Measurements from ENCODE around the gene KIRREL3. TPM values are rescaled to one million over a fixed set of nuclear protein-coding genes. Genes with fewer than 3 reads are reported as not detected.

Gene KIRREL3
- polyA plus RNA-seq, 1 of the 3 experiments (the other 2 are of a cell fraction), result 3.7 TPM

DNA sequence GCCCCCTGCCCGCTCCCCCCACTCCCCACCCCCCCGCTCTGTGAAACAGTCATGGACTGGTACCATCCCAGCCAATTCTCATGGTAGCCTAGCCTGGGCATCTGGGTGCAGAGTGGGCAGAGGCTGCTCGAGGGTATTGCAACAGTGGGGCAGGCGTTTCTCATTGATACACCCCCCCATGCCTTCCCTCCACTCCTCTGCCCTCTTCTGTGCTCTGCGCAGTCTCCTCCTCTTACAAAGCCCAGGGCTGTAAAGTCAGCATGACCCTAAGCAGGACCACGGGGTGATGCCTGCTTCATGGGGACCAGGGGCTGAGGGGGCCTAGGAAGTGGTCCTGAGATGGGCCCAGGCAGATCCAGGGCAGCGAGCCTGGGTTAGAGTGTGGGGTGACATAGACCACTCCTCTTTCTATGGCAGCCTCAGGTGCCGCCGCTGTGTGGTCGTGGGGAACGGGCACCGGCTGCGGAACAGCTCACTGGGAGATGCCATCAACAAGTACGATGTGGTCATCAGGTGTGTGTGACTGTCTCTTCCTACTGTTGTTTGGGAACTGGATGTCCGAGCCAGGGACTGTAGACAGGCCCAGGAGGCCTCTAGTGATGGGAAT, 592.8 kb downstream of the KIRREL3 start:
- no peak overlapping the region for H3K9ac ChIP-seq
- ChIA-PET POLR2A (no interaction called here), CTCF (no interaction called here)
- DNase-seq, result no peak
- no peak overlapping the region for H3K4me2 ChIP-seq
- H3K27me3 ChIP-seq (ENCODE audit: insufficient read depth), result no peaks in the 10 kb centered on the region
- H3K9me3 ChIP-seq, result no peaks in the 10 kb centered on the region
- no peaks in the 10 kb centered on the region for H3K9me2 ChIP-seq
- no peak overlapping the region for H3K4me3 ChIP-seq (ENCODE audit: low read depth in 2 of 2, low read length in 1 of 2)
- no peak overlapping the region for H3K27ac ChIP-seq (ENCODE audit: low read depth in 2 of 2, low read length in 1 of 2)
- H4K20me1 ChIP-seq (ENCODE audit: insufficient read depth), result no peaks in the 10 kb centered on the region
- H3K4me1 ChIP-seq (ENCODE audit: control insufficient read depth in 1 of 2, insufficient read depth in 2 of 2, low read depth in 1 of 2, low read length in 1 of 2), result peaks cover 0 to 10% of the 10 kb centered on the region in 2 experiments; a peak in 2 of 4 replicates
- H3K79me2 ChIP-seq (ENCODE audit: insufficient read depth), result no peaks in the 10 kb centered on the region
- H3F3A ChIP-seq (replicated peaks; ENCODE audit: insufficient read depth), result no peaks in the 10 kb centered on the region
- WGBS (ENCODE audit: low lambda C conversion rate), result 96% methylated on average over 13 of the region's 15 CpGs
- TF ChIP-seq RFX5 (IDR thresholded peaks at IDR 0.05; ENCODE audit: low read length) (no peak), ELF1 (IDR thresholded peaks at IDR 0.05) (no peak), TEAD4 (IDR thresholded peaks at IDR 0.05; ENCODE audit: borderline replicate concordance, insufficient read depth) (no peak), EP300 (IDR thresholded peaks at IDR 0.05; ENCODE audit: borderline replicate concordance in 1 of 2, low read depth in 1 of 2, low read length in 1 of 2) (no peak), FOXJ3 (CRISPR knock-in tag; IDR thresholded peaks at IDR 0.05) (no peak), POLR2AphosphoS5 (IDR thresholded peaks at IDR 0.05; ENCODE audit: low read depth, low read length) (no peak), EZH2phosphoT487 (IDR thresholded peaks at IDR 0.05; ENCODE audit: borderline replicate concordance, low read depth) (no peak), TCF12 (IDR thresholded peaks at IDR 0.05) (no peak), MEF2A (IDR thresholded peaks at IDR 0.05; ENCODE audit: borderline replicate concordance, low read depth) (no peak), SMC3 (IDR thresholded peaks at IDR 0.05; ENCODE audit: low read depth, low read length) (no peak), GABPA (IDR thresholded peaks at IDR 0.05; ENCODE audit: low read depth) (no peak), GATA2 (CRISPR knock-in tag; IDR thresholded peaks at IDR 0.05) (no peak), RAD21 (IDR thresholded peaks at IDR 0.05; ENCODE audit: low read length) (no peak), TAF1 (IDR thresholded peaks at IDR 0.05; ENCODE audit: borderline replicate concordance, low read depth, low read length) (no peak), SIN3A (IDR thresholded peaks at IDR 0.05; ENCODE audit: borderline replicate concordance, low read depth, low read length) (no peak)
- TF ChIP-seq, protein P1, sequence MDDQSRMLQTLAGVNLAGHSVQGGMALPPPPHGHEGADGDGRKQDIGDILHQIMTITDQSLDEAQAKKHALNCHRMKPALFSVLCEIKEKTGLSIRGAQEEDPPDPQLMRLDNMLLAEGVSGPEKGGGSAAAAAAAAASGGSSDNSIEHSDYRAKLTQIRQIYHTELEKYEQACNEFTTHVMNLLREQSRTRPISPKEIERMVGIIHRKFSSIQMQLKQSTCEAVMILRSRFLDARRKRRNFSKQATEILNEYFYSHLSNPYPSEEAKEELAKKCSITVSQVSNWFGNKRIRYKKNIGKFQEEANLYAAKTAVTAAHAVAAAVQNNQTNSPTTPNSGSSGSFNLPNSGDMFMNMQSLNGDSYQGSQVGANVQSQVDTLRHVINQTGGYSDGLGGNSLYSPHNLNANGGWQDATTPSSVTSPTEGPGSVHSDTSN (IDR thresholded peaks at IDR 0.05), result no peak
- TF ChIP-seq, protein P2, sequence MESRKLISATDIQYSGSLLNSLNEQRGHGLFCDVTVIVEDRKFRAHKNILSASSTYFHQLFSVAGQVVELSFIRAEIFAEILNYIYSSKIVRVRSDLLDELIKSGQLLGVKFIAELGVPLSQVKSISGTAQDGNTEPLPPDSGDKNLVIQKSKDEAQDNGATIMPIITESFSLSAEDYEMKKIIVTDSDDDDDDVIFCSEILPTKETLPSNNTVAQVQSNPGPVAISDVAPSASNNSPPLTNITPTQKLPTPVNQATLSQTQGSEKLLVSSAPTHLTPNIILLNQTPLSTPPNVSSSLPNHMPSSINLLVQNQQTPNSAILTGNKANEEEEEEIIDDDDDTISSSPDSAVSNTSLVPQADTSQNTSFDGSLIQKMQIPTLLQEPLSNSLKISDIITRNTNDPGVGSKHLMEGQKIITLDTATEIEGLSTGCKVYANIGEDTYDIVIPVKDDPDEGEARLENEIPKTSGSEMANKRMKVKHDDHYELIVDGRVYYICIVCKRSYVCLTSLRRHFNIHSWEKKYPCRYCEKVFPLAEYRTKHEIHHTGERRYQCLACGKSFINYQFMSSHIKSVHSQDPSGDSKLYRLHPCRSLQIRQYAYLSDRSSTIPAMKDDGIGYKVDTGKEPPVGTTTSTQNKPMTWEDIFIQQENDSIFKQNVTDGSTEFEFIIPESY (IDR thresholded peaks at IDR 0.05; ENCODE audit: borderline replicate concordance, low read depth), result no peak
- TF ChIP-seq, protein P3, sequence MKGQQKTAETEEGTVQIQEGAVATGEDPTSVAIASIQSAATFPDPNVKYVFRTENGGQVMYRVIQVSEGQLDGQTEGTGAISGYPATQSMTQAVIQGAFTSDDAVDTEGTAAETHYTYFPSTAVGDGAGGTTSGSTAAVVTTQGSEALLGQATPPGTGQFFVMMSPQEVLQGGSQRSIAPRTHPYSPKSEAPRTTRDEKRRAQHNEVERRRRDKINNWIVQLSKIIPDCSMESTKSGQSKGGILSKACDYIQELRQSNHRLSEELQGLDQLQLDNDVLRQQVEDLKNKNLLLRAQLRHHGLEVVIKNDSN (IDR thresholded peaks at IDR 0.05; ENCODE audit: borderline replicate concordance, low read depth), result no peak
- TF ChIP-seq, protein P4, sequence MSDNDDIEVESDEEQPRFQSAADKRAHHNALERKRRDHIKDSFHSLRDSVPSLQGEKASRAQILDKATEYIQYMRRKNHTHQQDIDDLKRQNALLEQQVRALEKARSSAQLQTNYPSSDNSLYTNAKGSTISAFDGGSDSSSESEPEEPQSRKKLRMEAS (IDR thresholded peaks at IDR 0.05; ENCODE audit: low read depth), result no peak
- H3K36me3 ChIP-seq (replicated peaks in 1 of 2; ENCODE audit: control insufficient read depth in 1 of 2, insufficient read depth in 2 of 2, low read length in 1 of 2), result peaks cover 0 to 9% of the 10 kb centered on the region in 2 experiments
- H2AFZ ChIP-seq (ENCODE audit: low read depth), result no peak overlapping the region

Data from SK-N-SH (cell line).